Progenitor cell of endocrine pancreas (in vitro differentiated cells): ENCODE measurements around the gene LEF1. TPM values are rescaled to one million over a fixed set of nuclear protein-coding genes. Genes with fewer than 3 reads are reported as not detected.
"Not testable (repeated sequence)": the region's sequence is repeated elsewhere in the genome, so short reads cannot be mapped to it uniquely, and the experiment has no call there.

Source experiments
- DNase-seq: peaks from one replicate; pipeline ENCODE4 v3.0.0; 2021; ENCODE audit warnings: low spot score; ENCODE audit not compliant: unreplicated experiment
- H3K27ac Mint-ChIP-seq: 2 replicates; pipeline ENCODE4 v1.8.0; 2021; ENCODE audit warnings: mild to moderate bottlenecking, moderate library complexity, mixed read lengths
- H3K27me3 Mint-ChIP-seq: 2 replicates; pipeline ENCODE4 v1.8.0; 2021; ENCODE audit warnings: mixed read lengths
- H3K36me3 Mint-ChIP-seq: 2 replicates; pipeline ENCODE4 v1.8.0; 2022; ENCODE audit warnings: mixed read lengths; ENCODE audit not compliant: insufficient read depth
- H3K4me1 Mint-ChIP-seq: 2 replicates; pipeline ENCODE4 v1.8.0; 2021; ENCODE audit warnings: low read depth, mixed read lengths
- H3K4me3 Mint-ChIP-seq: 2 replicates; pipeline ENCODE4 v1.8.0; 2021; ENCODE audit warnings: low read depth, mild to moderate bottlenecking, moderate library complexity, mixed read lengths
- H3K9me3 Mint-ChIP-seq: 2 replicates; pipeline ENCODE4 v1.8.0; 2021; ENCODE audit warnings: low read depth, mixed read lengths
- CTCF ChIP-seq: fragments of 200-600 bp; sonication (generic); IDR thresholded peaks from one replicate; pipeline ENCODE4 v1.5.0; 2021; ENCODE audit warnings: antibody characterized with exemption, mild to moderate bottlenecking; ENCODE audit not compliant: unreplicated experiment
- total RNA-seq: library from RNA; stranded (reverse); gene quantifications from 2 replicates; pipeline ENCODE4 v1.2.1, GENCODE V29; 2021

Gene LEF1
- total RNA-seq, 1 donor from 2014 or later: 2.1 TPM

GRCh38 chr4:108013327-108013726 is 155.4 kb downstream of the LEF1 start:
- peaks cover 33% of the 10 kb centered on the region for H3K36me3 Mint-ChIP-seq
- H3K4me3 Mint-ChIP-seq: no peak overlapping the region
- no peak for DNase-seq
- H3K4me1 Mint-ChIP-seq: no peaks in the 10 kb centered on the region
- peaks cover 7% of the 10 kb centered on the region for H3K9me3 Mint-ChIP-seq
- TF ChIP-seq CTCF: no peak
- no peaks in the 10 kb centered on the region for H3K27me3 Mint-ChIP-seq
- no peak overlapping the region for H3K27ac Mint-ChIP-seq

DNA sequence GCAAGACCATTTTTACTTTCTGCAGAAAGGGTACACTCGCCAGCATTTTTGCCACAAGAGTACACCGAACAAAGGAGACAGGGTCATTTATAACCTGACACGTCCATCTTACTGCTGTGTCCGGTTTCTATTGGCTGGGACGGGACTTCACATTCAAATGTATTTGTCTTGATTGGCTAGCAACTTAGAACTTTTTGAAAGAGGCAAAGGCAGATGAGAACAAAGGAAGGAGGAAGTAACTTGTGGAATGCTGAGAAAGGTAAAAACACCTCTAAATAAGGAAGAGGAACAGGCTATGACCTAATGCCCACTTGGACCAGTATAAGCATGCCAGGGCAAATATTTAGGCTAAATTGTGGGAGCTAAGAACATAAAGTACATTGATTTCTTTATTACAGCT is 156.3 kb downstream of the LEF1 start:
- H3K4me1 Mint-ChIP-seq, DNase-seq, H3K27me3 Mint-ChIP-seq, H3K9me3 Mint-ChIP-seq, H3K27ac Mint-ChIP-seq, H3K4me3 Mint-ChIP-seq: not testable (repeated sequence)
- H3K36me3 Mint-ChIP-seq: peaks cover 33% of the 10 kb centered on the region

- no peak for TF ChIP-seq CTCF
- H3K4me3 Mint-ChIP-seq: no peak overlapping the region
- H3K27ac Mint-ChIP-seq: no peak overlapping the region
- DNase-seq: no peak
- H3K27me3 Mint-ChIP-seq: no peaks in the 10 kb centered on the region
- peaks cover 7% of the 10 kb centered on the region for H3K9me3 Mint-ChIP-seq
- peaks cover 30% of the 10 kb centered on the region for H3K36me3 Mint-ChIP-seq
- no peaks in the 10 kb centered on the region for H3K4me1 Mint-ChIP-seq
Observed at GRCh38 chr4:108010167-108010566, 158.6 kb downstream of the LEF1 start.

DNA sequence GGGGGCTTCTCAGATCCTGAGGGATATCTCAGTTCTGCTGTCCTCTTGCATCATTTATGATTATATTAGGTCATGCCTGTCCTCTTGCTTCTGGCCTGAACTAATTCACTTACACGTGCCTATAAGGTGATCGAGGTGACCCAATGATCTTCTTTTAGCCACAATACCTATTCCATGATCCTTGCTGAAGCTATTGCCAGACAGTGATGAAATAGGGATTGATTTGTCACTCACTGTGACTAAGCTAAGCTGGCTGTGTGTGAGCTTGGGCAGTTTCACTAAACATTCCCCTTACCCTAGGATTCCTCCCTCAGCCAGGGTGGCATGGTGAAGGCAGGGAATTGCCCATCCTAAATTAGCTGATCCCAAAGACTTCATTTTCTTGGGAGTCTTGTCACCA is 160.0 kb downstream of the LEF1 start:
- no peak for DNase-seq
- Mint-ChIP-seq H3K4me1 (no peaks in the 10 kb centered on the region), H3K9me3 (peaks cover 7% of the 10 kb centered on the region), H3K27me3 (no peaks in the 10 kb centered on the region), H3K36me3 (peaks cover 32% of the 10 kb centered on the region), H3K27ac (no peak overlapping the region), H3K4me3 (no peak overlapping the region)
- TF ChIP-seq CTCF: no peak

GRCh38 chr4:108007984-108008383 is 160.7 kb downstream of the LEF1 start:
- Mint-ChIP-seq H3K27me3 (no peaks in the 10 kb centered on the region), H3K36me3 (peaks cover 31% of the 10 kb centered on the region), H3K4me1 (no peaks in the 10 kb centered on the region), H3K9me3 (peaks cover 7% of the 10 kb centered on the region), H3K4me3 (no peak overlapping the region), H3K27ac (no peak overlapping the region)
- TF ChIP-seq CTCF: no peak
- no peak for DNase-seq

- no peak overlapping the region for H3K4me3 Mint-ChIP-seq
- H3K27ac Mint-ChIP-seq: no peak overlapping the region
- no peaks in the 10 kb centered on the region for H3K4me1 Mint-ChIP-seq
- DNase-seq: no peak
- H3K9me3 Mint-ChIP-seq: peaks cover 7% of the 10 kb centered on the region
- no peaks in the 10 kb centered on the region for H3K27me3 Mint-ChIP-seq
- no peak for TF ChIP-seq CTCF
- peaks cover 20% of the 10 kb centered on the region for H3K36me3 Mint-ChIP-seq
Observed at GRCh38 chr4:108006361-108006760, 162.4 kb downstream of the LEF1 start.
